RPMI7951 (cell line): ENCODE measurements around the gene RCN1. TPM values are rescaled to one million over a fixed set of nuclear protein-coding genes. Genes with fewer than 3 reads are reported as not detected.
A peak's percentile ranks its signal among the peaks of the same experiment; 100 is the strongest.
"Not testable (repeated sequence)": the region's sequence is repeated elsewhere in the genome, so short reads cannot be mapped to it uniquely, and the experiment has no call there.

ENCODE experiments used
- DNase-seq: peaks from one replicate; pipeline ENCODE4 v3.0.0-alpha.2; 2012; ENCODE audit warnings: low read depth
- total RNA-seq: library from RNA; depleted of rRNA; stranded (reverse); fragments of >200 nt; shearing (Covaris generic); gene quantifications from 2 replicates; pipeline ENCODE4 v1.2.3, GENCODE V29; 2014

The RCN1 gene
- total RNA-seq, 1 experiment from 2014 or later = 209 TPM

DNA sequence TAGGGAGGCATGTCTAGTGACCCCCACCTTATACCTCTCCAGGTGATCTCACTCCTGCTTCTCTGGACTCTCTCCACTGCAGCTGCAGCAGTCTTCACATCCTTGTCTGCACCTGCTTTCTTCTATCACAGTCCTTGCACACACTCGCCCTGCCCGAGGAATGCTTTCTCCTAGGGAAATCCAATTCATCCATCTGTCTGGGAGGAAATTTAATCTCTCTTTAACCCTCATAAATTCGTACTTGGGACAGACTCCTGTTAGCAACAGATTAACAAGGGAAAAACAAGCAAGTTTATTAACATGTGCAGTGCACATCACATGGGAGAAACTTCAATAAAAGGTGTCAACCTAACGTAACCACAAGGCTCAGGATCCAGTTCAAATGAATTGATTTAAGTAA is 11.3 kb upstream of the RCN1 start:
- no peak for DNase-seq

GRCh38 chr11:32080361-32080980 is 10.4 kb upstream of the RCN1 start:
- no peak for DNase-seq

- DNase-seq = peak; percentile 74
Measured at GRCh38 chr11:32081129-32081641, 9.7 kb upstream of the RCN1 start.

DNA sequence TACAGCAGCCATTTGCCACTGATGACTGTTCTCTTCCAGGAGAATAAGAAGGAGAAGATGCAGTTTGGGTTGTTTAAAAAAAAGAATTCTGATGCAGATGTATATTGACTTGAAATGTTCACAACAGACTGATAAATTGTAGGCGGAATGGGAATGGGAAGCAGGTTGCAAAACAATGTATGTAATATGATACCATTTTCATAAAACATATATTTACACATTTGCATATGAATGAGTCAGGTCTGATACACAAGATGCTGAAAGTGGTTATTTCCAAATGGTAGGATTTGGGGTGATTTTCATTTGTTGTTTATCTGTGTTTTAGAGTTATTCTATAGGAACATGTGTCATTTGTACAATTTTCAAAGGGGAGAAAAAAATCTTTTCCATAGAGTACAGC is 9.0 kb upstream of the RCN1 start:
- DNase-seq = no peak

DNA sequence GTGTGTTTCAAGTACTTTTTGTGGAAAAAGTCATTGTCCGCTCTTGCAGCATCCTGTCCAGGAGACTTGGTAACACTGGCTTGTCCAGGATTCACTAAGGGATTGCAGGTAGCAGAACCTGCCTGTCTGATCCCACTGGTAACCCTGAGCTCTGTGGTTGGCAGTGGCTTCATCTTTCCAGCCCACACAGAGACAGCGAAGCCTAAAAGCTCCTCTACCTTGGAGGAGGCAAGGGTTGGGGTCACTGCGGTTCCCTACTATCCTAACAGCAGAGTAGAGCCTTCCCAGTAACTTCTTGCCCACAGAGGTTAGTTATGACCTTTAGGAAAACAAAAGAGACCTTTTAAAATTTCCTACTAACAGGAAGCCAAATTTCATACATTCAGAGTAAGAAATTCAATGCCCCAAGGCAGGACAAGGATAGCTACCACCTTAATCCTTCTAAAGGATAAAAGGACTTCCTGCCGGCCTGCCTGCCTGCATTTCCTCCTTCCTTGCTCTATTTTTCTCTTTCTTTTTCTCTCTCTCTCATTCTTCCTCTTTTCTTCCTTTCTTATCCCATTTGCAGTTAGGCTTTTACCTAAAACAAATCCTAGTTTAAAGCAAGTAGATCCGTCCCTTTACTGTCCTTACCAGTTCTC is 8.4 kb upstream of the RCN1 start:
- DNase-seq = no peak

DNA sequence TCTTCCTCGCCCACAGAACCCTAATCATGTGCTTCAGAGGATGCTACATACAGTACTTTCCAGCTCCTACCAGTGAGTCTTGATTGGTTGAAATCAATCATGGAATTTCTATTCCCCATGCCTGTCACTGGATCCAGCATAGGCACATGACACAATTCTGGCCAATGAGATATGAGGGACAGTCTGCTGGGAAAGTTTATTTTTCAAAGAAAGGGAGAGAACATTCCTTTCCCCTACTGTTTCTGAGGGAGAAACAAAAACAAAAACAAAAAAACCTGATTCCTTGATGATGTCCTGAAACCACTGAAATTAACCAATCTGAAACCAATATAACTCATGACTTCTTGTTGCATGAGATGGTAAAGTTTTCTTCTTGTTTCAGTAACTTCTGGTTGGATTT is 3.3 kb upstream of the RCN1 start:
- peak; percentile 77 for DNase-seq

- peak; percentile 92 for DNase-seq
Measured at GRCh38 chr11:32088117-32088941, 2.5 kb upstream of the RCN1 start.

DNA sequence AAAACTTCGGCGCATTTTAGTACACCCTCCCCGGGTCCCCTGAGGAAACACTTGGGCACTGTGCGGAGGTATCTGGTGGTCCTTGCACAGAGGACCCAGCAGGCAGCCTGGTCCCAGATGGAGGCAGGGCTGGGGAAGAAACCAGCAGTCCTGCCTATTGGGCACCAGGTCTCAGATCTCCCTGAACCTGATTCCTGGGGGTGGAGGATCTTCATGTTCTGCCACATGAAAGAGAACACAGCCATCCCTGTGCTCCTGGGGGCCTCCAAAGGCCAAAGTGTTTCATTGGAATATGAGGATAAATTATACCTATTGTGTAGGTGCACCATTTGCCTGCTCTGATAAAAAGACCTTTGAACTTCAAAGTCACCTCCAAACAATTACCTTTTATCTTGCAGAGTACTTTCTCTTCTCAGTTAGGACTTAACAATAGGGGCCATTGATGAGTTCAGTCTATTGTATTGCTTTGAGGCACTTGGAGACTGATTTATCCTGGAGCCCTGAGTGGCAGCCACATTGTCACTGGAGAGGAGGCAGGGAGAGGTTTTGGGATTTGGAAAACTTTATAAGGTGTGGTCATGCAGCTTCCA is 1.8 kb downstream of the RCN1 start:
- no peak for DNase-seq

DNA sequence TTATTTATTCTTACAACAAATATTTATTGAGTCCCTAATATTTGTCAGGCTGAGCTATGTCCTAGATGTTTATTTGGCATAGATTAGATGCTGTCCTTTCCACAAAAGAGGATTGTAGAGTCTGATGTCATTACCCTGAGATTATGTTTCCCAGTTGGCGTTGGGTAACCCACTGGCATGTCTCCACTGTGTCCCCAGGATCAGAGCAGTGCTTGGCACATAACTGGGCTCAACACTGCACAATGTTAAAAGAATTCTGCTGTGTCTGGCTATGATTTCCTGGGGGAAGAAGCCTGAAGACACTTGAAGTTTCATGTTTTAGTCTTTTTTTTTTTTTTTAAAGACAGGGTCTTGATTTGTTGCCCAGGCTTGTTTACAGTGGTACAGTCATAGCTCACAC is 4.0 kb downstream of the RCN1 start:
- no peak for DNase-seq

- DNase-seq = no peak
Measured at GRCh38 chr11:32098142-32098903, 7.4 kb downstream of the RCN1 start.

- DNase-seq = no peak
Measured at GRCh38 chr11:32099516-32099915, 8.6 kb downstream of the RCN1 start.

GRCh38 chr11:32100495-32100894 is 9.6 kb downstream of the RCN1 start:
- DNase-seq = no peak

- DNase-seq = no peak
Measured at GRCh38 chr11:32101791-32102190, 10.9 kb downstream of the RCN1 start.

GRCh38 chr11:32103121-32103719 is 12.3 kb downstream of the RCN1 start:
- DNase-seq = not testable (repeated sequence)

DNA sequence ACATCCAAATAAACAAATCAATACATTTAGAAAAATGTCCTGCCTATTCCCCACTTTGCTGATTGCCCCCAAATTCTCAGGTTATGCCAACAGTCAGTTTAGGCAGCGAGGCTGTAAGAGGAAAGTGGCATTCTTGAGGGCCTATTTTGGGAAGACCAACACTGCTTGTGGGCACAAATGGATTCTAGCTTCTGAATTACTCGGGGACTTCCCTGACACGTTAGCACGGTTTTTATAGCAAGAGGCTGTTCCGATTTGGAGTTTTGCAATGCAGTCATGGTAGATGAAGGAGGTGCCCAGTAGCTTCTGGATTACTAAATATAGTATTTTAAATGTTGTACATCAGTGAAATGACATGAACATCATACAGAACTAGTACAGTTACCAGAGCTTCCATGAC is 13.1 kb downstream of the RCN1 start:
- no peak for DNase-seq

DNA sequence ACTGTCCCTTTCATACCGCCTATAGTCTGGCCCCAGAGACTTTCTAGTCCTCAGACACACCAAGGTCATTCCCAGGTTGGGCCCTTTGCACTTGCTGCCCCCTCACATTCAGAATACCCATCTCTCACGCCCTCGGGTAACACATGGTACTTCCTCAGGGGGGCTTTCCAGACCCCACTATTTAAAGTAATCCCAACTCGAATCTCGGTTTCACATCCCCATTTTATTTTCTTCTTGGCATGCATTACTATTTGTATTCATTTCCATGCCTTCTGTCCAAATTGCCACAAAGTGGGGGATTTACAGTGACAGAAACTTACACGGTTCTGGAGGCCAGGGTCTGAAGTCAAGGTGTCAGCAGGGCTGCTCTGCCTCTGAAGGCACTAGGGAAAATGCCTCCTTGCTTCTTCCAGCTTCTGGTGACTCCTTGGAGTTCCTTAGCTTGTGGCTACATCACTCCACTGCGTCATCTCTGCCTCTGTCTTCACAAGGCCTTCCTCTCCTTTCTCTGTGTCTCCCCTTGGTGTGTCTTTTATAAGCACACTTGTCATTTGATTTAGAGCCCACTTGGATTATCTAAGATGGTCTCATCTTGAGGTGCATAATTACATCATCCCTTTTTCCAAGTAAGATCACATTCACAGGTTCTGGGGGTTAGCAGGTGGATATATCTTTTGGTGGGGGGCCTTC is 15.1 kb downstream of the RCN1 start:
- no peak for DNase-seq

DNA sequence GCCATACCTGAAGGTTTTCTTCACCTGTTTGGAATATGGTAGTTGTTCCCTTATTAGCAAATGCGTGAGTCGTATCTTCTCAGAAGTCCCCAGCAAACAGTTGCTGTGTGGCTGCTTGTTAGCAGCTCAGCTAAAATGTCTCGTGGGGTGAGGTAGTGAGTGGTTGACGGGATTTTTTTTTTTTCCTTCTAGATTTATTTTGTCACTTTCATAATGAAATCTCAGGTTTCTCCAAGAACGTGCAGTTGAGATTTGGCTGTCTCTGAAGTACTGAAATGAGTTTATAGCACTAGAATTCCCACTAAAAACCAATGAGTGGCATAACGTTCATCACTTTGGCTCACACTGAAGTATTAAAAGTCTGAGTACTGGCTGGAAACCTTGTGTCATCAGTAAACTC is 16.8 kb downstream of the RCN1 start:
- no peak for DNase-seq

- DNase-seq = no peak
Measured at GRCh38 chr11:32108576-32108975, 17.7 kb downstream of the RCN1 start.

- DNase-seq = peak; percentile 76
Measured at GRCh38 chr11:32109138-32109537, 18.3 kb downstream of the RCN1 start.

GRCh38 chr11:32109592-32109991 is 18.7 kb downstream of the RCN1 start:
- no peak for DNase-seq

- no peak for DNase-seq
Measured at GRCh38 chr11:32110795-32111194, 19.9 kb downstream of the RCN1 start.
